ENCODE results near the gene MED29.

DNA sequence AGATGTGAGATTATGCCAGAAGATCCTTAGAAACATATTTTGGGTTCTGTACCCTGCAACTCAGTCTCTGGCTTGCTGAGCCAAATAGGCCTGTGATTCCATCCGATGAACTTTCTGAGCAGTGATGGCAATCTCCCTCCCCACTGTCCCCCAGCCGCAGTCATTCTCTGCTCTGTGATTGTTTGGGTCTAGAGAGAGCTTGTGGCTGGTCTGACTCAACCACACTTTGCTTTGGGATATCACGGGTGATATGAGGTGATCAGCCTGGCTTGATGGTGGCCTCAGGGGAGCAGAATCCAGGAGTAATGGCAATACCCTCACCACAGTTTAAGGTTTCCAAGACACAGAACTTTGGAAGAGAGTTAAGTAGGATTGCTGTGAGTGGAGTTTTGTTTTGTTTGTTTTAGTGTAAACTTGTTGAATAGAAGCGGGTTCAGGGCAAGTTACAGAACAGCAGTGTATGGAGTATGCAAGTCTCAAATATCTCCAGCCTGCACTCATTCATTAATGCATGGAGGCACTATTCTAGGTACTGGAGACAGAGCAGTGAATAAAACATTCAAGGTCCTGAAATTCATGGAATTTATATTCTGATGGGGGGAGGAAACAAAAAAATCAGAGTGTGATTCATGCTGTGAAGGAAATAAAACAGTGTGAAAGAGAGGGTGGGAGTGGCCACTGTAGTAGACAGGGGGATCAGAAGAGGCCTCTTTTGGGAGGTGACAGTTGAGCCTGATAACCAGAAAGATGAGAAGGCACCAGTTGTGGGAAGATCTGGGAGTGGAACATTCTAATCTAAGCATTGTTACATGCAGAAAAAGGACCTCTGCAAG, 43.6 kb upstream of the MED29 start:
- no peak for TF ChIP-seq CTCF (IDR thresholded peaks at IDR 0.05)
- no peak for TF ChIP-seq POLR2AphosphoS5 (IDR thresholded peaks at IDR 0.05)
- no peak for TF ChIP-seq EP300 (IDR thresholded peaks at IDR 0.05)

All from stomach (tissue), 4 donors.